Stimulated activated CD4-positive, alpha-beta T cell treated with anti-CD3 and anti-CD28 coated beads, Interleukin-15, amount 100 ng/mL, for 48 hours (primary cell): ENCODE data around the gene JAZF1.

Experiments used
- DNase-seq, 2 donors: peaks; one replicate each; pipeline ENCODE4 v3.0.0-alpha.2; 2020; ENCODE audit warnings: low read depth in 2 of 2

JAZF1 gene

DNA sequence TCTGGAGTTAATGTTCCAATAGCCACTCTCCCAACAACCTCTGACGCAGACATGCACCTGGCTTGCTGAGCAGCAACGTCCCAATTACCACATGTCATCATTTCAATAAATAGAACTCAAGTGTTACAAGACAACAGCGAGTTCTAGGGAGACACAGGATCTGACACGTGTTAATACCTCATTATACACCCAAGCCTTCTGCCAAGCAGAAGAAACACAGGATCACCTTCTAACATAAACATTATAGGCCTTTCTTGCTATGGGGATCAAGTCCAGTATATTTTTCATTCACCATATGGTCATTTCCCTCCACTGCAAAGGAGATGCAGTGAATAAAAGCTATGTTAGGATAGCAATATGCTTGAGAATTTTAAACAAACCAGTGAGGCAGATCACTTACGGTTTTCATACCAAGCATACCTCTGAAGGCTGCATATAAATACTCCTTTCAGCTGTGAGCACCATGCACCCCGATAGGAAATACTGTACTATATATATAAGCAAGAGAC, 74.2 kb downstream of the JAZF1 start:
- DNase-seq = no peak

- DNase-seq = no peak
Observed at GRCh38 chr7:28105234-28105633, 75.4 kb downstream of the JAZF1 start.

DNA sequence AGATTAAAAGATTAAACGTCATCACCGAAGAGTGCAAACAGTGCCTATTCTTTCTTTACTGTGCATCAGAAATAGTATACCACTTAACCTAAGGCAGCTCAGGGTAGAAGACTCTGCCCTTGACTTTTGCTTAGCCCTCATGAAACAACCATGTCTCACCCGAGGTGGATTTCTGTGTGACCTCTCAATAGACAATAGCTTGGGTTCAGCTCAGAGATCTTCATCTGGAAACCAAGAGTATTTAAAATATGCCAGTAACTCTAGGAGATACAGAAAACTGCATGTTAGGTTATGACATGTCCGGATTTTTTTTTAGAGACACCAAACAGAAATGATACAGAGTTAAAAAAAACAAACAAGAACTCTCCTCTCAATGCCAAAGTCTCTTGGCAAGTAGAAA, 75.8 kb downstream of the JAZF1 start:
- DNase-seq = no peak

- DNase-seq = no peak
Observed at GRCh38 chr7:28104041-28104541, 76.5 kb downstream of the JAZF1 start.

DNA sequence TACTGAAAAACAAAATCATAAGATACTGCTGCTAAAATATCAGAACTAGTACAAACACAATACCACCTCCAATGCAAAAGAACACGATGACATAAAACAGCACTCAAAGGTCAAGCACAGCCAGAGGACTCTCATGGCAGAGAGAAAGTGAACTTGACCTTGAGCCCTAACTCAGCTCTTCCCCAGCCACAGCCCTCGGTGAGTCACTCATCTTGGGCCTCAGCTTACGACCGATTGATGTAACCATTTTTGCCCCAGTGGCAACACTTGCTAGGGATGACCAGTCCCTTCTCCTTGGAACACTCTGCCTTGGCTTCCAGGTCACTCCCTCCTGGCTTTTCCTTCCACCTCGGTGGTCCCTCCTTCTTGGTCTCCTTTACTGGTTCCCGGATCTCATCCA, 77.8 kb downstream of the JAZF1 start:
- DNase-seq = no peak

DNA sequence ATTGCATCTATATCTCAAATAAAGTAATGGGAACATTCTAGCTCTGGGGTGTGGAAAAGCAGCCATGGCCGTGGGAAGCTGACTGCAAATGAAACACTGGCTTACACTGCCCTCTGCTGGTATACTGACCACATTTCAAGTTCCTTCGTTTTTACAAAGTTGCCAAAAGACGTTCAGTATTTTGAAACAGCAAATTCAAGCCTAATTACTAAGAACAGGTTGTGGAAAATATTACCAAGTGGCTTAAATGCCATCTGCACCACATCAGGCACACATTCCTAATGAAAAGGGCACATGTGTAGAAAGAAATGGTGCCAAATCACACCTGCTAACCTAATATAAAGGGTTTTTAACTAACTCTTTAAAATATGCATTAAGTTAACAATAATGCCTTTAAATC, 83.9 kb downstream of the JAZF1 start:
- DNase-seq = peak; percentile 6 to 25

DNA sequence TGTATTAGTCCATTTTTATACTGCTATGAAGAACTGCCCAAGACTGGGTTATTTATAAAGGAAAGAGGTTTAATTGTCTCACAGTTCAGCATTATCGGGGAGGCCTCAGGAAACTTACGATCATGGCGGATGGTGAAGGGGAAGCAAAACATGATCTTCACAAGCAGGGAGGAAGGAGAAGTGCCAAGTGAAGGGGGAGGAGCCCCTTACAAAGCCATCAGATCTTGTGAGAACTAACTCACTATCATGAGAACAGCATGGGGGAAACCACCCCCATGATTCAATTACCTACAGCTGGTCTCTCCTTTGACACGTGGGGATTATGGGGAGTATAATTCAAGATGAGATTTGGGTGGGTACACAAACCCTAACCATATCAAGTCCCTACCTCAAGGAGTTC, 85.4 kb downstream of the JAZF1 start:
- no peak for DNase-seq

DNA sequence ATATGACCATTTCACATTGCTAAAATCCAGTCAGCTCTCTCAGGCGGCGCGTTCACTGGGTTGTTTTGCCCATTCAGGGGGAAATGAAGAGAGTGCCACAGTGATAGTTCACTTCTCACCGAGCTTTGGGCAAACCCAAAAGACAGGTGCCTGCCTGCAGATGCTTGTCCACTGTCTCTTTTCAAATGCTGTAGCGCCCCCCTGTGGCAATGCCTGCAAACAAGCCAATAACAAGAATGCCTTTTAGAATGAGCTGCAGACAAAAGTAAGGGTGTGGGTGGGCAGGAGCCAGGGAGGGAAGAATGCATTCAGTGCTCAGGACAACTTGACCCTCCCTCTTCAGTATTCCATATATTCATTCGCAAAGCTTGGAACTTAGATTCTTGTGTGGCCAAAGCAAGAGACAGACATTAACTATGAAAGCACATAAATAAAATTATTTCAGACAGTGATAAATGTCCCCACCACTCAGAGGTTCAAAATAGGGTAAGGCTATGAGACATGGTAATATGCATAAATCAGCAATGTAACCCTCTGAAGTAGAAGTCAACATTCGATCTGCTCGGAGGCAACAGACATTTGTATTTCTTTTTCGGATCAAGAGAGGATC, 86.9 kb downstream of the JAZF1 start:
- DNase-seq = peak; percentile 51 to 55

DNA sequence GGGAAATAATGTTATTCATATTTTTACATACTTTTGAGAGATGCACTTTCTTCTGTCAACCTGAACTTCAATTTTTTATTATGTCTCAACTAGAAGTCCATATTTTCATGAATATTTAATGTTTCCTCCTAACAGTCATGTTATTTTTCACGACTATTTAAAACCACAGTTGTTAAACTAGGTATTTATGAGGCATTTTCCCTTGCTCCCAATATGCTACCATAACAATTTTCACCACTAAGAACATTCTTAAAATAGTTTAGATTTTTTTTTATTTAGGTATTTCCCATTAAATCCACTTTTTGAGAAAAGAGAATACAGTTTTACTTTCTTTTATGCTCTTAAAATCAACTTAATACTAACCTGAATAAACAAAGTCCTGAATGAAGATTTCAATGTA, 89.4 kb downstream of the JAZF1 start:
- DNase-seq = no peak

DNA sequence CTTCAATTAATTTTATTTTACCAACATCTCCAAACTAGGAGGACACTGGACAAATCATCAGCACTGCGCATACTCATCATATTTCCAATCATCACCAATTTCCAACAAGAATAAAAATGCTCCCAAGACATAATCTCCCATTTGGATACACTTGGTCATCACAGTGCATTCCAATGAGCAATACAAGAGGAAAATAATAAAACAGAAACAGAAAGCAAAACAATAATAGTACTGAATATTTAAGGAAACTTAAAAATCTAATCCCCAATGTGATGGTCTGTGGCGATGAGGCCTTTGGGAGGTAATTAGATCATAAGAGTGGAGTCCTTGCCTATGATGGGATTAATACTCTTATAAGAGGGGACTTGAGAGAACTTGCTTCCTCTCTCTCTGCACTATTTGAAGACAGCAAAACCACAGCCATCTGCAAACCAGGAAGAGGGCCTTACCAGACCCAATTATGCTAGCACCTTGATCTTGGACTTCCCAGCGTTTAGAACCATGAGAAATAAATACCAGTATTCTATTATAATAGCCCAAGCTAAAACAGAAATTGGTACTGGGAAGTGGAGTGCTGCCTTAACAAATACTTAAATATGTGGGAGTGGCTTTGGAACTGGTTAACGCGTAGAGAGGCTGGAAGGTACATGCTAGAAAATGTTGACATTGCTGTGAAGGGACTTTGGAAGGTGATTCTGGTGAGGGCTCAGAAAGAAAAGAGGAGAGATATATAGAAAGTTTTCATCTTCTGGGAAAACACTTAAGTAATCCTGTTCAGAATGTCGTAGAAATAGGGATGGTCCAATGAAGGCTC, 91.5 kb downstream of the JAZF1 start:
- no peak for DNase-seq

- DNase-seq = no peak
Observed at GRCh38 chr7:28088032-28088431, 92.6 kb downstream of the JAZF1 start.

- DNase-seq = no peak
Observed at GRCh38 chr7:28086198-28086597, 94.4 kb downstream of the JAZF1 start.

- no peak for DNase-seq
Observed at GRCh38 chr7:28083998-28084985, 96.3 kb downstream of the JAZF1 start.

DNA sequence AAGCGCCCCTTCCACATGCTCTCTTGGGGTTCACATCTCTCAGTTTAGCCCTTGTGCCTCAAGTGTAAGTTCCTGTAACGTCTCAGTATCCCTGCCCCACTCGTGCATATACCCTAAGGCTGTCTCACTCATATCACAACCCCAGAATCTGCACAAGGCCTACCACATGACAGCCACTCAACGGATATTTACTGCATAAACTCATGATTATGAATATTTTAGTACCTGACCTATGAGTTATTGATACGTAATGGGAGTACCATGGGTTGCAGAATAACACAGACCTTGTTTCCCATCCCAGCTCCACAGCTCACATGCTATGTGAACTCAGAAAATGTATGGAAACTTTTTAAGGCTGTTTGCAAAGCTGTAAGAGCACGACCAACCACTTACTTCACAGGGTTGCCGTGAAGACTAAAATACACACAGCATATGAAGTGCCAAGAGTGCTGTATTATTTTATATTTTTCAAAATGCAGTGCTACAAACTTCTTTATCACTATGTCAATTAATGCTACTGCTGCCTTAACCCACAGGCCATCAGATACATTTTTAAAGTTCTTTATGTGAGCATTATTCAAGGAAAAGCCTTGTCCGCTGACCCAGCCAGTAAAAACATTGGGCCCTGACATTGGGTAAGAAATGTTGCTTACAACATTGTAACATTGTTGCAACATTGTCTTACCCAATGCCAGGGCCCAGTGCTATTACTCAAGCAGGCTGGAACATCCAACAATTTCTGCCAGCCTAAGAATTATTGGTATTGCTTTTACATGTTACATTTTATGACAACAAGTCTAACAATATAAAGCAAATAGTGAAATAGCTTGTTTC, 97.2 kb downstream of the JAZF1 start:
- DNase-seq = no peak

DNA sequence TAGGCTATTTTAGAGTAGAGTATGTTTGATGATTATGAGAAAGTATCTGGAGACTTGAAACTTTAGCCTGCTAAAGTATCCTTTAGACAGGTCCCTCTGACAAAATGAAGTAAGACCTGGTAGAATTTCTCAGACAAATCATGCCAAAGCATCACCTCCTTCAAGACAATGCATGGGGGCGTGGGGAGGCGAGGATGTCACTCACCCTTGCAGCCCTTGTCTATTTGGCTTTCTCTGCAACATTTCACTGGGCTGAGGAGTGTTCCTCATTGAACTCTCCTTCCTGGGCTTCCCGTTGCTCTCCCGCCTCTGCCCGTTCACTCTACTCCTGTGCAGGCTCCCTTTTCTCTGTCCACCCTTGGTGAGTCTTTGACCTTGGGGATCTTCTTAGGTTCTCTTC, 98.5 kb downstream of the JAZF1 start:
- no peak for DNase-seq

DNA sequence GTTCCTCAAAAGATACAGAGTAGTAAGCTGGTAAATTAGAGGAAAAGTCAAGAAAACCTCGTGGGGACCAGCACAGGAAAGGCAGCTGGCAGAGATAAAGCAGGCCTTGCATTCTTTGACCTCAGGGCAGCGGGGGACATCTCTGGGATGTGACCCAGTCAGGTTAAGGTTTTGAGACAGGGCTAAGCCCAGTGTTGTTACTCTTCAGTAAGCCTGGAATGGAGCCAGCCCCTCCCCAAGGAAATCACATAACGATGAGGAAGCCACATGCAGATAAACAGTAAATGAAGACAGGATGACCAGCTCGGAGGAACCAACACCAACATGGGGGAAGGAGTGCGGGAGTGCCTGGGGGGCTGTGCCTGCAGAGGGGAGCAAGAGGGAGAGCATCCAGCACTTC, 99.6 kb downstream of the JAZF1 start:
- no peak for DNase-seq

DNA sequence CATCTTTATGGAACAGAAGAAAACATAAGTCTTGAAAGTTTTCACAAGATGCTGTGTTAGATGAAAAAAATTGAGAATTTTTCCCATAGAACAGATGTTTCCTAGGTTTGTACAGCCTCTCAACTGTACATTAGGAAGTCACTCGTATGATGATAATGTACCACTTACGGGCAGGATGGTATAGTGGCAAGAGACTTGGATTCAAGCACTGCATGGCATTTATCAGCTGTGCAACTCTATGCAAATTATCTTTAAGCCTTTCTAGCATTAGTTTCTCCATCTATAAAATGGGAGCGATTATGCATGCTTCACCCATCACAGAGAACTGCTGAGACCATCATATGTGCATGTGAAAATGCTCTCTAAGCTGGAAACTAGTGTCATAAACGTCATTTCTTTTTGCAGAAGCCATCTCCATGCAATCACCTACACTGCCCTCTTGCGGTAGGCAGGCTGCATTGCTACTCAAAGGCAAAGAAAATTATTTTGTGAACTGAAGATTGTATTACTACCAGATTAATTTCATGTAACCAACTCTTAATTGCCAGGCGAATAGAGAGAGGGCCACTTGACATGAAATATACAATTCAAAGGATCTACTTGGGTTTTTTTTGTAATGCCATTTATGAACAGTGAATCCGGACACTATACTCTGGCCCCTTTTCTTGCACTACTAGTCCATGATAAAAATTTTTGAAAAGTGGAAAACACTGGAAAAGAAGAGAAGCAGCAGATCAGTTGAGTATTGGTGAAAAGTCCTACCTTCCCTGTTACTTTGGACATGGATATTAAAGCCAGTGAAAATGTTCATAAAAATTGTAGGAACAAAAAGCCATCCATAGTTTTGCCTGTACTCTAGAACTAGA, 102.3 kb downstream of the JAZF1 start:
- peak; percentile 14 to 35 for DNase-seq

GRCh38 chr7:28077616-28078015, 103.0 kb downstream of the JAZF1 start:
- DNase-seq = no peak

GRCh38 chr7:28076423-28077200, 104.0 kb downstream of the JAZF1 start:
- DNase-seq = no peak
